DOHH2 (cell line): ENCODE measurements around the gene ZRANB2.

ENCODE experiments used
- H3F3A ChIP-seq: fragments of 200-600 bp; sonication (generic), shearing (Covaris generic); 2 replicates; pipeline ENCODE4 v1.6.0; 2016; ENCODE audit warnings: antibody characterized with exemption, mild to moderate bottlenecking; ENCODE audit not compliant: control insufficient read depth, insufficient read depth
- H3K27ac ChIP-seq: fragments of 200-600 bp; sonication (generic); 2 replicates; pipeline ENCODE4 v1.5.1; 2014; ENCODE audit warnings: low read depth, mild to moderate bottlenecking, low read length, moderate library complexity
- H3K27me3 ChIP-seq: fragments of 200-600 bp; sonication (generic); 2 replicates; pipeline ENCODE4 v1.6.1; 2014; ENCODE audit warnings: mild to moderate bottlenecking, low read length, mixed read lengths; ENCODE audit not compliant: control insufficient read depth
- H3K36me3 ChIP-seq: fragments of 200-600 bp; sonication (generic); 2 replicates; pipeline ENCODE4 v1.6.1; 2014; ENCODE audit warnings: mild to moderate bottlenecking, low read length, moderate library complexity, mixed read lengths; ENCODE audit not compliant: control insufficient read depth
- H3K4me1 ChIP-seq: fragments of 200-600 bp; sonication (generic); 2 replicates; pipeline ENCODE4 v1.6.1; 2014; ENCODE audit warnings: mild to moderate bottlenecking, low read length, mixed read lengths; ENCODE audit not compliant: control insufficient read depth
- H3K4me2 ChIP-seq: fragments of 200-600 bp; sonication (generic); 2 replicates; pipeline ENCODE4 v1.6.0; 2014; ENCODE audit warnings: mild to moderate bottlenecking, low read length, moderate library complexity
- H3K4me3 ChIP-seq: fragments of 200-600 bp; sonication (generic); 2 replicates; pipeline ENCODE4 v1.5.1; 2014; ENCODE audit warnings: mild to moderate bottlenecking, low read length, mixed read lengths
- H3K79me2 ChIP-seq: fragments of 200-600 bp; sonication (generic); 2 replicates; pipeline ENCODE4 v1.6.1; 2014; ENCODE audit warnings: mild to moderate bottlenecking, low read length, mixed read lengths; ENCODE audit not compliant: control insufficient read depth
- H3K9me2 ChIP-seq: fragments of 200-600 bp; sonication (generic); replicated peaks from 2 replicates; pipeline ENCODE4 v1.6.1; 2014; ENCODE audit warnings: mild to moderate bottlenecking, low read length, mixed read lengths; ENCODE audit not compliant: control insufficient read depth
- H3K9me3 ChIP-seq: fragments of 200-600 bp; sonication (generic); 2 replicates; pipeline ENCODE4 v1.6.1; 2014; ENCODE audit warnings: antibody characterized with exemption, low read length, mixed read lengths; ENCODE audit not compliant: control insufficient read depth, insufficient read depth
- H4K20me1 ChIP-seq: fragments of 200-600 bp; sonication (generic); 2 replicates; pipeline ENCODE4 v1.6.0; 2014; ENCODE audit warnings: low read depth, mild to moderate bottlenecking, antibody characterized with exemption, low read length, moderate library complexity; ENCODE audit not compliant: control insufficient read depth, insufficient read depth
- EZH2phosphoT487 ChIP-seq: fragments of 200-600 bp; sonication (generic); IDR thresholded peaks from 2 replicates; pipeline ENCODE4 v1.6.1; 2017; ENCODE audit warnings: borderline replicate concordance, mild to moderate bottlenecking, antibody characterized with exemption, low read length, moderate library complexity, mixed read lengths
- TF ChIP-seq, protein P1 (sequence below): fragments of 200-600 bp; sonication (generic); IDR thresholded peaks from one replicate; pipeline ENCODE4 v1.5.1; 2014; ENCODE audit warnings: antibody characterized with exemption, mild to moderate bottlenecking, low read depth, low read length; ENCODE audit not compliant: poor library complexity, severe bottlenecking

Gene ZRANB2

DNA sequence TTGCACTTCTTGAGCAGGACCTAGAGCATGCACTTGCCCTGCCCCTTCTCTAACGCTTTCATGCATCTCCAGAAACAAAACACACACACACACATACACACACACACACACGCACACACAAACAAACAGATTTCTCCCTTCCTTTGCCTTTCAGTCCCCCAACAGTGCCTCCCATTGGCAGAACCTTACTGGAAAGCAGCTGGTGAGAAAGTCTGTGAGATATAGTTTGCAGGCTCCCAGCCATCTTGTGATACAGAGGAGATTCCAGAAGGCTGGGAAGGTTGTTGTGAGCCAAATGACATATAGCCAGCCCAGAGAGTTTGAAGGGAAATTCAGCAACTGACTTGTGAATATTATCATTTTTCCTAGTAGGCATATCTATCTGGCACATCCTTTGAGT is 35.9 kb upstream of the ZRANB2 start:
- H3K4me1 ChIP-seq, result no peaks in the 10 kb centered on the region
- H3K27ac ChIP-seq, result no peak overlapping the region
- H3K9me3 ChIP-seq, result no peaks in the 10 kb centered on the region
- no peaks in the 10 kb centered on the region for H3K27me3 ChIP-seq
- no peak overlapping the region for H3K4me2 ChIP-seq
- TF ChIP-seq, protein P1, sequence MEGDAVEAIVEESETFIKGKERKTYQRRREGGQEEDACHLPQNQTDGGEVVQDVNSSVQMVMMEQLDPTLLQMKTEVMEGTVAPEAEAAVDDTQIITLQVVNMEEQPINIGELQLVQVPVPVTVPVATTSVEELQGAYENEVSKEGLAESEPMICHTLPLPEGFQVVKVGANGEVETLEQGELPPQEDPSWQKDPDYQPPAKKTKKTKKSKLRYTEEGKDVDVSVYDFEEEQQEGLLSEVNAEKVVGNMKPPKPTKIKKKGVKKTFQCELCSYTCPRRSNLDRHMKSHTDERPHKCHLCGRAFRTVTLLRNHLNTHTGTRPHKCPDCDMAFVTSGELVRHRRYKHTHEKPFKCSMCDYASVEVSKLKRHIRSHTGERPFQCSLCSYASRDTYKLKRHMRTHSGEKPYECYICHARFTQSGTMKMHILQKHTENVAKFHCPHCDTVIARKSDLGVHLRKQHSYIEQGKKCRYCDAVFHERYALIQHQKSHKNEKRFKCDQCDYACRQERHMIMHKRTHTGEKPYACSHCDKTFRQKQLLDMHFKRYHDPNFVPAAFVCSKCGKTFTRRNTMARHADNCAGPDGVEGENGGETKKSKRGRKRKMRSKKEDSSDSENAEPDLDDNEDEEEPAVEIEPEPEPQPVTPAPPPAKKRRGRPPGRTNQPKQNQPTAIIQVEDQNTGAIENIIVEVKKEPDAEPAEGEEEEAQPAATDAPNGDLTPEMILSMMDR, result no peak
- no peak for TF ChIP-seq EZH2phosphoT487
- no peaks in the 10 kb centered on the region for H3K36me3 ChIP-seq
- no peaks in the 10 kb centered on the region for H3K9me2 ChIP-seq
- no peaks in the 10 kb centered on the region for H4K20me1 ChIP-seq
- H3K79me2 ChIP-seq, result no peaks in the 10 kb centered on the region
- no peaks in the 10 kb centered on the region for H3F3A ChIP-seq
- no peak overlapping the region for H3K4me3 ChIP-seq

DNA sequence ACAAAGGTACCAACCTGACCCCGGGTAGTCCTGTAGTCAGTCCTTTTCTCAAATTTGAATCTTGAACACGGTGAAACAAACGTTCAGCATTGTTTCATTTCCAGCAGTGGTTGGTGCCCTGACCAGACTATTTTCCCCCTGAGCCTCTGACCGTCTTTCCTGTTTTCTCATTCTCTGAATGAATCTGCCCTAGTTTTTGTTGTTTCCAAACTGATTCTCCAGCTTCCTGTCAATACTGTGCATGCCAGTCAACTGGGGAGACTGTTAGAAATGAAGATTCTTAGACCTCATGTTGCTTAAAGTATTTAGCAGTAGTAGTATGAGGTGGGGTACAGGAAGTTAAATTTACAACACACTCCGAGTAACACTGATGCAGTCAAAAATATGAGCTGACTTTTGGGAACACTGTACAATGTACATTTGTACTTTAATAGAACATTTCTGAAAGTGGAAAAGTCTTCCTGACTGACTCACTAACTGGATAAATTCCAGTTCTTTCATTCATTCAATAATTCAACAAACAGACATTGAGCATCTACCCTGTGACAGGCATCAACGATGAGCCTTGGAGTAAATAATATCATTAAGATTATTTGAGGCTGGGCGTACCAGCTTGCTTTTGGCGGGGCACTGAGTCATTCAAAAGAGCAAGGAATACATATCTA is 26.0 kb upstream of the ZRANB2 start:
- Histone ChIP-seq H3K9me3 (no peaks in the 10 kb centered on the region), H3K79me2 (no peaks in the 10 kb centered on the region), H3K36me3 (no peaks in the 10 kb centered on the region), H3K4me1 (no peaks in the 10 kb centered on the region), H3K27me3 (no peaks in the 10 kb centered on the region), H3K4me2 (no peak overlapping the region), H4K20me1 (no peaks in the 10 kb centered on the region), H3F3A (no peaks in the 10 kb centered on the region), H3K27ac (no peak overlapping the region), H3K4me3 (no peak overlapping the region), H3K9me2 (no peaks in the 10 kb centered on the region)
- no peak for TF ChIP-seq EZH2phosphoT487

DNA sequence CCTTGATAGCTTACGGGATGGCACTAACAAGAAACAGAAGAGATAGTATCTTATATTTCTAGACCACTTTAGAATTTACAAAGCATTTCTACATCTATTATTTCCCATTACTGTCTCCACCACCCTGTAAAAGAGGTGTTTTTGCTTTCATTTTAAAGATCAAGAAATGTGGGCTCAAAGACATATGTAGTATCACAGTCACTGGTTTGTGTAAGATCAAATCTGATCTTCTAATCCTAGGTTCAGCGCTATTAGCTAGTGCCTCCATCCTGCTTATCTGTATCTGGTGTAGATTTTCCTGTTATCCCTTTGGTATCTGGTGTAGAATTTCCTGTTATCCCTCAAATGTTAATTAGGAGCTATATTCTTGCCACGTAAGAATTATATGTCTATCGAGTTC is 23.6 kb upstream of the ZRANB2 start:
- Histone ChIP-seq H3K4me1 (no peaks in the 10 kb centered on the region), H3K4me3 (no peak overlapping the region), H3K9me3 (no peaks in the 10 kb centered on the region), H3K27ac (no peak overlapping the region), H3F3A (no peaks in the 10 kb centered on the region), H3K36me3 (no peaks in the 10 kb centered on the region), H3K27me3 (no peaks in the 10 kb centered on the region), H4K20me1 (no peaks in the 10 kb centered on the region), H3K4me2 (no peak overlapping the region), H3K79me2 (no peaks in the 10 kb centered on the region), H3K9me2 (no peaks in the 10 kb centered on the region)
- TF ChIP-seq EZH2phosphoT487, result no peak
- TF ChIP-seq, protein P1, result no peak

DNA sequence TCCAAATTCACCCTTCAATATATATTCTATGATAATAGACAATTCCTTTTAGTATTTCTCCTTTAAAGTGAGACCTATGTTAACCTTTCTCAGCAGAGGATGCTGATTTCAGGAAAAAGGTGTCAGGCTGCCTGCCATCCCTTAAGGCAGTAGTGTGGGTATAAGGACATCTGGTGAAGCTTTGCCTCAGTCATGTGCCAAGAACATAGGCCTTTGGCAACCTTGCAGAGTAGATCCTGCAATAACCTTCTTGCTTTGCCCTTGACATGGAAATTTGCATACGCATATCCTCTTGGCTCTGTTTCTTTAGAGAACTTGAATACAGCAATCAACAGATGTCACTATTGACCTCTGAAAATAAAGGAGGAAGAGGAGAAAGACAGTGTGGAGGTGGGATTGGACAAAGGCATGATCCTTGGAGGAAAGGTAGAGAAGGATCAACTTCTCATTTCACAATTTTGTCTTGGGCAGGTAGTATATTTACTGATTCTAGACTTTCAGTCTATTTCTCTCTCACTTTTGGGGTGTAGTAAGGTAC is 21.1 kb upstream of the ZRANB2 start:
- Histone ChIP-seq H3K4me1 (no peaks in the 10 kb centered on the region), H3K9me2 (no peaks in the 10 kb centered on the region), H3K36me3 (no peaks in the 10 kb centered on the region), H3K4me2 (no peak overlapping the region), H3K27me3 (no peaks in the 10 kb centered on the region), H3K4me3 (no peak overlapping the region), H3K79me2 (no peaks in the 10 kb centered on the region), H3K27ac (no peak overlapping the region), H3K9me3 (no peaks in the 10 kb centered on the region), H3F3A (no peaks in the 10 kb centered on the region), H4K20me1 (no peaks in the 10 kb centered on the region)
- TF ChIP-seq, protein P1, result no peak
- no peak for TF ChIP-seq EZH2phosphoT487
